HEK293 (cell line): Measurements from ENCODE around the gene GSTM5.

Experiments used
- REST ChIP-seq: fragments of 450-650 bp; formaldehyde crosslinking; IDR thresholded peaks from 2 replicates; pipeline ENCODE4 v1.5.1; 2016; ENCODE audit warnings: missing biosample characterization, missing genetic modification characterization
- ZNF530 ChIP-seq: fragments of 450-650 bp; formaldehyde crosslinking; IDR thresholded peaks from 2 replicates; pipeline ENCODE4 v1.5.1; 2016; ENCODE audit warnings: low read depth, missing biosample characterization, missing genetic modification characterization
- ZNF626 ChIP-seq: fragments of 450-650 bp; sonication (Bioruptor Pico); formaldehyde crosslinking; IDR thresholded peaks from 2 replicates; pipeline ENCODE4 v1.5.1; 2018; ENCODE audit warnings: missing biosample characterization, missing genetic modification characterization, inconsistent platforms
- TF ChIP-seq, protein P1 (sequence below): fragments of 450-650 bp; formaldehyde crosslinking; IDR thresholded peaks from 2 replicates; pipeline ENCODE4 v1.5.1; 2016; ENCODE audit warnings: missing biosample characterization, missing genetic modification characterization
- TF ChIP-seq, protein P2 (sequence below): fragments of 450-650 bp; formaldehyde crosslinking; optimal IDR thresholded peaks from 2 replicates; pipeline ENCODE3; 2016; ENCODE audit warnings: missing biosample characterization, mild to moderate bottlenecking, missing genetic modification characterization
- TF ChIP-seq, protein P3 (sequence below): fragments of 450-650 bp; formaldehyde crosslinking; IDR thresholded peaks from 2 replicates; pipeline ENCODE4 v1.5.1; 2017; ENCODE audit warnings: missing biosample characterization, missing genetic modification characterization

DNA sequence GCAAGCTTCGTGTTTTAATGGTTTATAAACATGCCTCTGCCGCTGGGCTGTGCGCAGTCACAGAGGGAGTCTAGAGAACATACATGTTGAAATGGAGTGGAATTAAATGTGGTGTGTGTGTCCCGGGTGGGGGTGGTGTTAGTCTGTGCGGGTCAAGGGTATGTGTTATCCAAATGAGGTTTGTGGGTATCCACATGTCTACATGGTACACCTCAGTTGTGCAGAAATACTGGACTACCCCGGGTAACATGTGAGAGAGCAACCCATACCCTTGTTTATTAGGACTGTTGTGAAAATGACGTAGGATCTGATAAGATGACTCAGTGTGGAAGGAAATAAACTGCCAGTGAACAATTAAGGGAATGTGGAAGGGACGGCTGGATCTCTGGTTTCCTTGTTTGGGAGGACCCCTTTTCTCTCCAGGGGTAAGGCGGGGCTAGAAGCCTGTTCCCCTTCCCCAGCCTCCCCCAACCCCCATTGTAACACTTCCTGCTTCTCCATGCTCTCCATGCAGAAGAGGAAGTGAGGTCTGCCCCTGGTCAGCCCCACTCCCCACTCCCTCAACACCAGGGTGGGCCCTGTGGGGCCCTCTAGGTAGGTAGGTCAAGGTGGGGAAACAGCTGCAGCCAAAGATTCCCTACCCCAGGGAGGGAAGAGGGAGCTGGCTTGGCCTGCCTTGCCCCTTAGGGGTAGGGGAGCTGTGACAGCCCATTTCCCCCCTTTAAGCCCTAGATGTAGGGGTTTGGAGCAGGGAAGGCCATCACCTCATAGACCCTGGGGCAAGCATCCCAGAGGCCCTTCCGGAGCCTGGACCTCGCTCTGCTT, 51.0 kb downstream of the GSTM5 start:
- TF ChIP-seq, protein P1, sequence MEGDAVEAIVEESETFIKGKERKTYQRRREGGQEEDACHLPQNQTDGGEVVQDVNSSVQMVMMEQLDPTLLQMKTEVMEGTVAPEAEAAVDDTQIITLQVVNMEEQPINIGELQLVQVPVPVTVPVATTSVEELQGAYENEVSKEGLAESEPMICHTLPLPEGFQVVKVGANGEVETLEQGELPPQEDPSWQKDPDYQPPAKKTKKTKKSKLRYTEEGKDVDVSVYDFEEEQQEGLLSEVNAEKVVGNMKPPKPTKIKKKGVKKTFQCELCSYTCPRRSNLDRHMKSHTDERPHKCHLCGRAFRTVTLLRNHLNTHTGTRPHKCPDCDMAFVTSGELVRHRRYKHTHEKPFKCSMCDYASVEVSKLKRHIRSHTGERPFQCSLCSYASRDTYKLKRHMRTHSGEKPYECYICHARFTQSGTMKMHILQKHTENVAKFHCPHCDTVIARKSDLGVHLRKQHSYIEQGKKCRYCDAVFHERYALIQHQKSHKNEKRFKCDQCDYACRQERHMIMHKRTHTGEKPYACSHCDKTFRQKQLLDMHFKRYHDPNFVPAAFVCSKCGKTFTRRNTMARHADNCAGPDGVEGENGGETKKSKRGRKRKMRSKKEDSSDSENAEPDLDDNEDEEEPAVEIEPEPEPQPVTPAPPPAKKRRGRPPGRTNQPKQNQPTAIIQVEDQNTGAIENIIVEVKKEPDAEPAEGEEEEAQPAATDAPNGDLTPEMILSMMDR (tag by site-specific recombination) = no peak
- no peak for TF ChIP-seq ZNF626 (tag by site-specific recombination)
- TF ChIP-seq, protein P2, sequence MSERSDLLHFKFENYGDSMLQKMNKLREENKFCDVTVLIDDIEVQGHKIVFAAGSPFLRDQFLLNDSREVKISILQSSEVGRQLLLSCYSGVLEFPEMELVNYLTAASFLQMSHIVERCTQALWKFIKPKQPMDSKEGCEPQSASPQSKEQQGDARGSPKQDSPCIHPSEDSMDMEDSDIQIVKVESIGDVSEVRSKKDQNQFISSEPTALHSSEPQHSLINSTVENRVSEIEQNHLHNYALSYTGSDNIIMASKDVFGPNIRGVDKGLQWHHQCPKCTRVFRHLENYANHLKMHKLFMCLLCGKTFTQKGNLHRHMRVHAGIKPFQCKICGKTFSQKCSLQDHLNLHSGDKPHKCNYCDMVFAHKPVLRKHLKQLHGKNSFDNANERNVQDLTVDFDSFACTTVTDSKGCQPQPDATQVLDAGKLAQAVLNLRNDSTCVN (tag by site-specific recombination) = no peak
- no peak for TF ChIP-seq REST (tag by site-specific recombination)
- TF ChIP-seq, protein P3, sequence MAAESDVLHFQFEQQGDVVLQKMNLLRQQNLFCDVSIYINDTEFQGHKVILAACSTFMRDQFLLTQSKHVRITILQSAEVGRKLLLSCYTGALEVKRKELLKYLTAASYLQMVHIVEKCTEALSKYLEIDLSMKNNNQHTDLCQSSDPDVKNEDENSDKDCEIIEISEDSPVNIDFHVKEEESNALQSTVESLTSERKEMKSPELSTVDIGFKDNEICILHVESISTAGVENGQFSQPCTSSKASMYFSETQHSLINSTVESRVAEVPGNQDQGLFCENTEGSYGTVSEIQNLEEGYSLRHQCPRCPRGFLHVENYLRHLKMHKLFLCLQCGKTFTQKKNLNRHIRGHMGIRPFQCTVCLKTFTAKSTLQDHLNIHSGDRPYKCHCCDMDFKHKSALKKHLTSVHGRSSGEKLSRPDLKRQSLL (tag by site-specific recombination) = no peak
- no peak for TF ChIP-seq ZNF530 (tag by site-specific recombination)
